Left lung (tissue), 10 donors: Measurements from ENCODE around the gene MICAL2. TPM values are rescaled to one million over a fixed set of nuclear protein-coding genes. Genes with fewer than 3 reads are reported as not detected.

Source experiments
- ATAC-seq: fragments of 200-7000 bp; cut with Tn5 transposase; one replicate; pipeline ENCODE4 v1.9.1; 2020; ENCODE audit warnings: moderate library complexity
- DNase-seq, 4 donors: peaks; one replicate each; pipeline ENCODE4 v3.0.0-alpha.2; 2013 to 2020
- H3K27ac ChIP-seq, 2 donors: fragments of 200-600 bp; sonication (generic) in 1 of 2; one replicate each; pipeline versions ENCODE4 v1.5.0 to v1.8.0; 2020 to 2021
- H3K27me3 ChIP-seq, 2 donors: fragments of 200-600 bp; sonication (generic) in 1 of 2; one replicate each; pipeline versions ENCODE4 v1.5.0 to v1.8.0; 2020 to 2021
- H3K36me3 ChIP-seq, 2 donors: fragments of 200-600 bp; sonication (generic) in 1 of 2; one replicate each; pipeline versions ENCODE4 v1.5.0 to v1.8.0; 2020 to 2021
- H3K4me1 ChIP-seq, 2 donors: fragments of 200-600 bp; one replicate each; pipeline ENCODE4 v1.8.0; 2021
- H3K4me3 ChIP-seq, 2 donors: fragments of 200-600 bp; sonication (generic) in 1 of 2; one replicate each; pipeline versions ENCODE4 v1.5.0 to v1.8.0; 2020 to 2021; ENCODE audit warnings: mild to moderate bottlenecking in 1 of 2
- H3K9me3 ChIP-seq, 2 donors: fragments of 200-600 bp; sonication (generic) in 1 of 2; one replicate each; pipeline versions ENCODE4 v1.5.0 to v1.8.0; 2020 to 2021
- intact Hi-C, 2 donors: fragments of 100-400 bp; cut with DNase I; formaldehyde crosslinking; loops; one replicate each; pipeline versions ENCODE4 v1.11.2 to v1.14.2; 2022
- polyA plus RNA-seq, 6 donors: library from polyadenylated mRNA; unstranded; fragments of 120-200 nt; gene quantifications; one replicate each; pipeline ENCODE4 v1.2.1, GENCODE V29; 2013; ENCODE audit not compliant: insufficient read length in 6 of 6
- total RNA-seq, 2 donors: library from RNA; stranded (reverse); fragmentation: NEBNext Ultra II Directional; extraction: Animal tissue kit (Norgen Biotek cat#: 25700); gene quantifications; one replicate each; pipeline ENCODE4 v1.2.1, GENCODE V29; 2021
- TF ChIP-seq, protein P1 (sequence below), 2 donors: fragments of 200-600 bp; sonication (generic) in 1 of 2; IDR thresholded peaks; one replicate each; pipeline versions ENCODE4 v1.5.0 to v1.8.0; 2021; ENCODE audit warnings: antibody characterized with exemption in 2 of 2
- donor health status: DM: no; HTN: yes; CAD: no.
- donor health status: DM: no; HTN: no; CAD: no.

The MICAL2 gene
- total and polyA plus RNA-seq, 8 donors, result 49.8 to 293 (median 89.4) TPM

- H3K36me3 ChIP-seq, result no peaks in the 10 kb centered on the region
- H3K4me1 ChIP-seq, result peaks cover 8 to 22% of the 10 kb centered on the region in 2 donors
- H3K27ac ChIP-seq, result no peak overlapping the region
- H3K9me3 ChIP-seq, result no peaks in the 10 kb centered on the region
- H3K27me3 ChIP-seq, result no peaks in the 10 kb centered on the region
- DNase-seq (peak in 1 of 4 donors; percentile 3), ATAC-seq (no peak)
- intact Hi-C loops, result no loop called here
- H3K4me3 ChIP-seq, result no peak overlapping the region
- TF ChIP-seq, protein P1, sequence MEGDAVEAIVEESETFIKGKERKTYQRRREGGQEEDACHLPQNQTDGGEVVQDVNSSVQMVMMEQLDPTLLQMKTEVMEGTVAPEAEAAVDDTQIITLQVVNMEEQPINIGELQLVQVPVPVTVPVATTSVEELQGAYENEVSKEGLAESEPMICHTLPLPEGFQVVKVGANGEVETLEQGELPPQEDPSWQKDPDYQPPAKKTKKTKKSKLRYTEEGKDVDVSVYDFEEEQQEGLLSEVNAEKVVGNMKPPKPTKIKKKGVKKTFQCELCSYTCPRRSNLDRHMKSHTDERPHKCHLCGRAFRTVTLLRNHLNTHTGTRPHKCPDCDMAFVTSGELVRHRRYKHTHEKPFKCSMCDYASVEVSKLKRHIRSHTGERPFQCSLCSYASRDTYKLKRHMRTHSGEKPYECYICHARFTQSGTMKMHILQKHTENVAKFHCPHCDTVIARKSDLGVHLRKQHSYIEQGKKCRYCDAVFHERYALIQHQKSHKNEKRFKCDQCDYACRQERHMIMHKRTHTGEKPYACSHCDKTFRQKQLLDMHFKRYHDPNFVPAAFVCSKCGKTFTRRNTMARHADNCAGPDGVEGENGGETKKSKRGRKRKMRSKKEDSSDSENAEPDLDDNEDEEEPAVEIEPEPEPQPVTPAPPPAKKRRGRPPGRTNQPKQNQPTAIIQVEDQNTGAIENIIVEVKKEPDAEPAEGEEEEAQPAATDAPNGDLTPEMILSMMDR (IDR thresholded peaks at IDR 0.05), result no peak
Observed at GRCh38 chr11:12067796-12068357, 42.5 kb upstream of the MICAL2 start.

- H3K27me3 ChIP-seq, result no peaks in the 10 kb centered on the region
- no peaks in the 10 kb centered on the region for H3K9me3 ChIP-seq
- H3K4me3 ChIP-seq, result no peak overlapping the region
- no peak overlapping the region for H3K27ac ChIP-seq
- H3K4me1 ChIP-seq, result peaks cover 8 to 22% of the 10 kb centered on the region in 2 donors
- peak in 1 of 4 donors; percentile 13 for DNase-seq
- H3K36me3 ChIP-seq, result no peaks in the 10 kb centered on the region
- ATAC-seq, result no peak
- intact Hi-C loops, result no loop called here
- TF ChIP-seq, protein P1 (IDR thresholded peaks at IDR 0.05), result no peak
Observed at GRCh38 chr11:12069066-12069676, 41.2 kb upstream of the MICAL2 start.

DNA sequence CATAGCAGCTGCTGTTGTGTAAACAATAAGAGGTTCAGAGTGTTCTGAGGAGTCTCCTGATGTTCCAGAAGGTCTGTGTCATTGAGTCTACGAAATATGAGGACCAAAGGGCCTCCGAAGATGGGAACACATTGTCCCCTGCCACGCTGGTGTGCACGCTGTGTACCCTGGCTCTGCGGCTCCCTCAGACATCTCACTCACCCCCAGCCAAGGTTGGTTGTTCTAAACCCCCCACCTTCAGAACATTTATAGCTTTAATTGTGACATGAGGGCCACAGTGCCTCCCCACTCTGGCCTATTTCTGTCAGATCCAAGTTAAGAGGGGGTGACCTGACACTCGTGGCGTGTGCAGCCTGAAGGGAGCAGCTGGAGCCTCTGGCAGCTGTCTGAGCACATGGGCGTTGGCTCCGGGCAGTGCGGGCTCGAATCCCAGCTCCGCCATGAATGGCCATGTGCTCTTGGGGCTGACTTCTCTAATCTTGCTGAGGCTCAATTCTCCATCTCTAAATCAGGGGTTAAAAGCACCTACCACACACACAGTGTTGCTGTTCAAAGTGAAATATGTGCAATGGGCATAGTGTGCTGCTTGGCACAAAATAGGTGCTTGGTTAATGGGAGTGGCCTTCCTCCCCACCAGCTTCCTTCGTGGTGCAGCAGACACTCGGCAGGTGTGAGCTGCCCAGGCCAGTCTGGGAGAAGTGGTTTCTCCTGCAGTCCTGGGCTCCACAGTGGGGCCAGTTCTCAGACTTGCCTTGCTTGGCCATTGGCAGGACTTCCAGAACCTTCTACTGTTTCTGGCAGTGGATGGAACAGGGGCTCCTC is 39.7 kb upstream of the MICAL2 start:
- Histone ChIP-seq H3K4me3 (no peak overlapping the region), H3K27ac (no peak overlapping the region), H3K9me3 (no peaks in the 10 kb centered on the region), H3K4me1 (peaks cover 8 to 16% of the 10 kb centered on the region in 2 donors), H3K27me3 (no peaks in the 10 kb centered on the region), H3K36me3 (no peaks in the 10 kb centered on the region)
- intact Hi-C loops, result loop anchor here in 1 of 2 donors (5.0 kb wide), 1 partner anchor 182 kb away; no protein-coding TSS in a partner anchor
- no peak for ATAC-seq
- TF ChIP-seq, protein P1 (IDR thresholded peaks at IDR 0.05), result no peak
- peak in 2 of 4 donors; percentile 24 to 51 for DNase-seq

GRCh38 chr11:12071574-12071973 is 38.8 kb upstream of the MICAL2 start:
- H3K36me3 ChIP-seq, result no peaks in the 10 kb centered on the region
- TF ChIP-seq, protein P1 (IDR thresholded peaks at IDR 0.05), result no peak
- H3K9me3 ChIP-seq, result no peaks in the 10 kb centered on the region
- intact Hi-C loops, result loop anchor here in 1 of 2 donors (5.0 kb wide), 1 partner anchor 181 kb away; no protein-coding TSS in a partner anchor
- H3K27ac ChIP-seq, result no peak overlapping the region
- DNase-seq (no peak), ATAC-seq (no peak)
- H3K4me3 ChIP-seq, result no peak overlapping the region
- peaks cover 8 to 12% of the 10 kb centered on the region in 2 donors for H3K4me1 ChIP-seq
- no peaks in the 10 kb centered on the region for H3K27me3 ChIP-seq

- peaks cover 0 to 6% of the 10 kb centered on the region in 2 donors for H3K4me1 ChIP-seq
- DNase-seq (no peak), ATAC-seq (no peak)
- no peaks in the 10 kb centered on the region for H3K36me3 ChIP-seq
- H3K4me3 ChIP-seq, result no peak overlapping the region
- intact Hi-C loops, result loop anchor here in 1 of 2 donors (5.0 kb wide), 1 partner anchor 179 kb away; no protein-coding TSS in a partner anchor
- no peaks in the 10 kb centered on the region for H3K9me3 ChIP-seq
- no peaks in the 10 kb centered on the region for H3K27me3 ChIP-seq
- no peak overlapping the region for H3K27ac ChIP-seq
- TF ChIP-seq, protein P1 (IDR thresholded peaks at IDR 0.05), result no peak
Observed at GRCh38 chr11:12073436-12073835, 37.0 kb upstream of the MICAL2 start.
